Tibial nerve (tissue), 4 donors: Measurements from ENCODE around the gene CAB39. TPM values are rescaled to one million over a fixed set of nuclear protein-coding genes. Genes with fewer than 3 reads are reported as not detected.

Experiments used
- DNase-seq, 2 donors: peaks; one replicate each; pipeline ENCODE4 v3.0.0-alpha.2; 2019; ENCODE audit warnings: low spot score in 2 of 2
- H3K27ac ChIP-seq, 4 donors: fragments of 200-600 bp; sonication (generic) in 3 of 4; one replicate each; pipeline ENCODE4 v1.5.1; 2017 to 2019; ENCODE audit warnings: mild to moderate bottlenecking in 1 of 4
- H3K27me3 ChIP-seq, 2 donors: fragments of 200-600 bp; sonication (generic) in 1 of 2; one replicate each; pipeline versions ENCODE4 v1.5.1 to v1.6.0; 2017 to 2019
- H3K36me3 ChIP-seq, 3 donors: fragments of 200-600 bp; sonication (generic); one replicate each; pipeline ENCODE4 v1.5.1; 2018 to 2019
- H3K4me1 ChIP-seq, 4 donors: fragments of 200-600 bp; sonication (generic) in 3 of 4; one replicate each; pipeline ENCODE4 v1.5.1; 2017 to 2019
- H3K4me3 ChIP-seq, 4 donors: fragments of 200-600 bp; sonication (generic) in 3 of 4; one replicate each; pipeline ENCODE4 v1.5.1; 2017 to 2019; ENCODE audit warnings: mild to moderate bottlenecking in 1 of 4, moderate library complexity in 1 of 4
- H3K9me3 ChIP-seq, 4 donors: fragments of 200-600 bp; sonication (generic) in 3 of 4; one replicate each; pipeline ENCODE4 v1.5.1; 2017 to 2019
- EP300 ChIP-seq, 2 donors: sonication (generic); formaldehyde crosslinking; IDR thresholded peaks; one replicate each; pipeline ENCODE4 v1.6.1; 2017; ENCODE audit warnings: antibody characterized with exemption in 2 of 2, mild to moderate bottlenecking in 1 of 2
- POLR2A ChIP-seq, 2 donors: fragments of 450-650 bp; IDR thresholded peaks; one replicate each; pipeline ENCODE4 v1.6.1; 2017; ENCODE audit warnings: antibody characterized with exemption in 2 of 2, mild to moderate bottlenecking in 2 of 2, moderate library complexity in 2 of 2
- WGBS, 2 donors: methylation state at CpG; one replicate each; pipeline ENCODE4 v1.1.5; 2018; 5-methylcytosine and 5-hydroxymethylcytosine counted together
- total RNA-seq, 4 donors: library from RNA; depleted of rRNA; stranded (reverse); fragments of >200 nt; gene quantifications; one replicate each; pipeline ENCODE4 v1.1.0, GENCODE V29; 2016
- TF ChIP-seq, protein P1 (sequence below), 5 experiments: fragments of 200-600 bp in 3 of 5; fragments of 450-650 bp in 2 of 5; sonication (generic) in 3 of 5; IDR thresholded peaks; one replicate each; pipeline ENCODE4 v1.5.1; 2016 to 2019; ENCODE audit warnings: antibody characterized with exemption in 5 of 5, mild to moderate bottlenecking in 3 of 5, moderate library complexity in 2 of 5

The CAB39 gene
- total RNA-seq, 4 donors from 2014 or later, result 60.0 to 82.2 (median 69.7) TPM

- Histone ChIP-seq H3K27ac (no peak overlapping the region), H3K9me3 (peaks cover 0 to 13% (median 0%) of the 10 kb centered on the region in 4 donors), H3K36me3 (no peaks in the 10 kb centered on the region), H3K27me3 (no peaks in the 10 kb centered on the region), H3K4me3 (no peak overlapping the region), H3K4me1 (no peaks in the 10 kb centered on the region)
- WGBS, 2 donors, result 88 to 90% methylated on average over 5 of the region's 5 CpGs
- DNase-seq, result no peak
- no peak for TF ChIP-seq EP300 (IDR thresholded peaks at IDR 0.05)
- TF ChIP-seq, protein P1, sequence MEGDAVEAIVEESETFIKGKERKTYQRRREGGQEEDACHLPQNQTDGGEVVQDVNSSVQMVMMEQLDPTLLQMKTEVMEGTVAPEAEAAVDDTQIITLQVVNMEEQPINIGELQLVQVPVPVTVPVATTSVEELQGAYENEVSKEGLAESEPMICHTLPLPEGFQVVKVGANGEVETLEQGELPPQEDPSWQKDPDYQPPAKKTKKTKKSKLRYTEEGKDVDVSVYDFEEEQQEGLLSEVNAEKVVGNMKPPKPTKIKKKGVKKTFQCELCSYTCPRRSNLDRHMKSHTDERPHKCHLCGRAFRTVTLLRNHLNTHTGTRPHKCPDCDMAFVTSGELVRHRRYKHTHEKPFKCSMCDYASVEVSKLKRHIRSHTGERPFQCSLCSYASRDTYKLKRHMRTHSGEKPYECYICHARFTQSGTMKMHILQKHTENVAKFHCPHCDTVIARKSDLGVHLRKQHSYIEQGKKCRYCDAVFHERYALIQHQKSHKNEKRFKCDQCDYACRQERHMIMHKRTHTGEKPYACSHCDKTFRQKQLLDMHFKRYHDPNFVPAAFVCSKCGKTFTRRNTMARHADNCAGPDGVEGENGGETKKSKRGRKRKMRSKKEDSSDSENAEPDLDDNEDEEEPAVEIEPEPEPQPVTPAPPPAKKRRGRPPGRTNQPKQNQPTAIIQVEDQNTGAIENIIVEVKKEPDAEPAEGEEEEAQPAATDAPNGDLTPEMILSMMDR (IDR thresholded peaks at IDR 0.05), result no peak
- TF ChIP-seq POLR2A (IDR thresholded peaks at IDR 0.05), result no peak
These were observed 35.3 kb upstream of the CAB39 start for GRCh38 chr2:230677201-230677946.

- Histone ChIP-seq H3K36me3 (no peaks in the 10 kb centered on the region), H3K9me3 (peaks cover 0 to 18% (median 0%) of the 10 kb centered on the region in 4 donors), H3K27me3 (no peaks in the 10 kb centered on the region), H3K4me3 (no peak overlapping the region), H3K4me1 (no peaks in the 10 kb centered on the region), H3K27ac (no peak overlapping the region)
- 94 to 96% methylated on average over 1 of the region's 1 CpG for WGBS, 2 donors
- no peak for DNase-seq
- TF ChIP-seq EP300 (IDR thresholded peaks at IDR 0.05) (no peak), POLR2A (IDR thresholded peaks at IDR 0.05) (no peak)
- TF ChIP-seq, protein P1 (IDR thresholded peaks at IDR 0.05), result no peak
These were observed 34.6 kb upstream of the CAB39 start for GRCh38 chr2:230678018-230678417.

DNA sequence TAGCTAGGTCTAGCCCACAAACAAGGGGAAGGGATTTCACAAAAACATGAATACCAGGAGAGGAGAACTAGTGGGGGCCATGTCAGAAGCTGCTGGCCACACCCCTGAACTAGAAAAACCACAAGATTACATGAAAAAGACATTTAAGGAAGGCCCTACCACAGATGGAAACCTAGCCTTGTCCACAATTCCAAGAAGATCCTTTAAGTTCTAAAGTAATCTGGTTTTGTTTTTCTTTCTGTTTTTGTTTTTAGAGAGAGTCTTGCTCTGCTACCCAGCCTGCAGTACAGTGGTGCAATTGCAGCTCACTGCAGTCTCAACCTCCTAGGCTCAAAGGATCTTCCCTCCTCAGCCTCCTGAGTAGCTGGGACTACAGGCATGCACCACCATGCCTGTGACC, 34.2 kb upstream of the CAB39 start:
- no peak for DNase-seq
- TF ChIP-seq, protein P1 (IDR thresholded peaks at IDR 0.05), result no peak
- TF ChIP-seq POLR2A (IDR thresholded peaks at IDR 0.05) (no peak), EP300 (IDR thresholded peaks at IDR 0.05) (no peak)
- no peaks in the 10 kb centered on the region for H3K4me1 ChIP-seq
- no peaks in the 10 kb centered on the region for H3K36me3 ChIP-seq
- H3K4me3 ChIP-seq, result no peak overlapping the region
- H3K9me3 ChIP-seq, result peaks cover 0 to 18% (median 0%) of the 10 kb centered on the region in 4 donors
- H3K27me3 ChIP-seq, result no peaks in the 10 kb centered on the region
- H3K27ac ChIP-seq, result no peak overlapping the region

- H3K4me3 ChIP-seq, result no peak overlapping the region
- peaks cover 0 to 18% (median 0%) of the 10 kb centered on the region in 4 donors for H3K9me3 ChIP-seq
- TF ChIP-seq POLR2A (IDR thresholded peaks at IDR 0.05), result no peak
- no peaks in the 10 kb centered on the region for H3K4me1 ChIP-seq
- H3K27ac ChIP-seq, result no peak overlapping the region
- DNase-seq, result no peak
- H3K27me3 ChIP-seq, result no peaks in the 10 kb centered on the region
- H3K36me3 ChIP-seq, result no peaks in the 10 kb centered on the region
- WGBS, 2 donors, result 82 to 83% methylated on average over 11 of the region's 11 CpGs
These were observed 32.0 kb upstream of the CAB39 start for GRCh38 chr2:230680463-230681170.

GRCh38 chr2:230681171-230681545, 31.5 kb upstream of the CAB39 start:
- DNase-seq, result no peak

More at GRCh38 chr2:230681171-230681545, 31.5 kb upstream of the CAB39 start:
- Histone ChIP-seq H3K4me1 (no peaks in the 10 kb centered on the region), H3K27me3 (no peaks in the 10 kb centered on the region), H3K36me3 (no peaks in the 10 kb centered on the region), H3K9me3 (peaks cover 0 to 18% (median 0%) of the 10 kb centered on the region in 4 donors), H3K27ac (no peak overlapping the region), H3K4me3 (no peak overlapping the region)
- WGBS, 2 donors, result 78 to 80% methylated on average over 7 of the region's 7 CpGs
- TF ChIP-seq, protein P1 (IDR thresholded peaks at IDR 0.05), result no peak
- TF ChIP-seq EP300 (IDR thresholded peaks at IDR 0.05), result no peak
